Lower leg skin (tissue), 4 donors: ENCODE data around the gene LHFPL2. TPM values are rescaled to one million over a fixed set of nuclear protein-coding genes. Genes with fewer than 3 reads are reported as not detected.

Experiments used
- DNase-seq, 2 donors: peaks; one replicate each; pipeline ENCODE4 v3.0.0-alpha.2; 2019; ENCODE audit warnings: low spot score in 2 of 2
- H3K4me3 ChIP-seq: fragments of 200-600 bp; sonication (generic); 2 replicates; pipeline ENCODE4 v1.5.1; 2017; ENCODE audit warnings: mild to moderate bottlenecking, low read depth; ENCODE audit not compliant: poor library complexity, severe bottlenecking
- CTCF ChIP-seq, 3 donors: fragments of 450-650 bp; IDR thresholded peaks; one replicate each; pipeline ENCODE4 v1.5.1; 2016; ENCODE audit warnings: antibody characterized with exemption in 3 of 3, mild to moderate bottlenecking in 3 of 3, moderate library complexity in 2 of 3
- POLR2A ChIP-seq, 2 donors: fragments of 450-650 bp; IDR thresholded peaks; one replicate each; pipeline ENCODE4 v1.6.1; 2016 to 2017; ENCODE audit warnings: antibody characterized with exemption in 2 of 2, mild to moderate bottlenecking in 1 of 2, moderate library complexity in 1 of 2
- WGBS, 2 donors: methylation state at CpG; one replicate each; pipeline ENCODE4 v1.1.5; 2018; 5-methylcytosine and 5-hydroxymethylcytosine counted together
- intact Hi-C: fragments of 100-400 bp; cut with DNase I; formaldehyde crosslinking; loops from one replicate; pipeline ENCODE4 v1.15.0; 2023; ENCODE audit warnings: low total_unique reads
- total RNA-seq, 4 donors: library from RNA; depleted of rRNA; stranded (reverse); fragments of >200 nt; gene quantifications; one replicate each; pipeline ENCODE4 v1.1.0, GENCODE V29; 2016

LHFPL2 gene
- total RNA-seq, 4 donors from 2014 or later: 7.3 to 11.1 (median 9.6) TPM

- TF ChIP-seq CTCF (IDR thresholded peaks at IDR 0.05) (no peak), POLR2A (IDR thresholded peaks at IDR 0.05) (no peak)
- WGBS, 2 donors: 82 to 83% methylated on average over 9 of the region's 9 CpGs
- intact Hi-C loops: no loop called here
- H3K4me3 ChIP-seq: no peak overlapping the region
- no peak for DNase-seq
These were observed 125.9 kb downstream of the LHFPL2 start for GRCh38 chr5:78522476-78523260.

- TF ChIP-seq CTCF (IDR thresholded peaks at IDR 0.05): no peak
- no peak for TF ChIP-seq POLR2A (IDR thresholded peaks at IDR 0.05)
- WGBS, 2 donors: 84 to 87% methylated on average over 2 of the region's 2 CpGs
- H3K4me3 ChIP-seq: no peak overlapping the region
- no peak for DNase-seq
- intact Hi-C loops: no loop called here
These were observed 127.1 kb downstream of the LHFPL2 start for GRCh38 chr5:78521455-78521854.

- intact Hi-C loops: no loop called here
- no peak overlapping the region for H3K4me3 ChIP-seq
- WGBS, 2 donors: 85 to 88% methylated on average over 9 of the region's 9 CpGs
- no peak for DNase-seq
- TF ChIP-seq CTCF (IDR thresholded peaks at IDR 0.05): no peak
- no peak for TF ChIP-seq POLR2A (IDR thresholded peaks at IDR 0.05)
These were observed 129.2 kb downstream of the LHFPL2 start for GRCh38 chr5:78519198-78519941.

GRCh38 chr5:78518365-78519197 lies 130.0 kb downstream of the LHFPL2 start:
- 54 to 63% methylated on average over 14 of the region's 14 CpGs for WGBS, 2 donors
- intact Hi-C loops: no loop called here
- DNase-seq: no peak

More at GRCh38 chr5:78518365-78519197, 130.0 kb downstream of the LHFPL2 start:
- TF ChIP-seq CTCF (IDR thresholded peaks at IDR 0.05) (no peak), POLR2A (IDR thresholded peaks at IDR 0.05) (no peak)
- no peak overlapping the region for H3K4me3 ChIP-seq
